Putamen (tissue), 1 donor: ENCODE results near the gene GBGT1.
"Not testable (repeated sequence)": the region's sequence is repeated elsewhere in the genome, so short reads cannot be mapped to it uniquely, and the experiment has no call there.

Source experiments
- DNase-seq: peaks from one replicate; pipeline ENCODE4 v3.0.0-alpha.2; 2016; ENCODE audit warnings: low spot score

GBGT1 gene

GRCh38 chr9:133163504-133164172 is at the start of gene GBGT1:
GBGT1 (minus strand) TSS chr9:133163914; CDS start chr9:133162412, 1,502 bp downstream.
- DNase-seq, result no peak

GRCh38 chr9:133210609-133211008 is 46.9 kb upstream of the GBGT1 start:
- no peak for DNase-seq

DNA sequence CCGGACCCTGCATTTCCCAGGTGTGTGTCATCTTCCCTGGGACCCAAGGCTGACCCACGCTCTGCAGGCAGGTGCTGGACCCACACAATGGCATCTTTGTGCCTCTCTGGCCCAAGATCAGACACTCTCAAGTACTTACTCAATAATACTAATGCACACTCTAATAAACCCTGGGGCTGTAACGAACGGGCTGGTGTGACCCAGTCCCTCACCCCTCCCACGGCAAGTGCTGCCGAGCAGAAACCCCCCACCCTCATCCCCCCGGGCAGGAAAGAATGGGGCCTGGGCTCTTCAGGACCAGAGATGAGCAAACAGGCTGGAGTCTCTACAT is 46.5 kb upstream of the GBGT1 start:
- DNase-seq, result no peak

GRCh38 chr9:133209327-133210201 is 45.9 kb upstream of the GBGT1 start:
- DNase-seq, result not testable (repeated sequence)

- DNase-seq, result not testable (repeated sequence)
These were observed 45.2 kb upstream of the GBGT1 start, which contains the start of gene OBP2B for GRCh38 chr9:133208880-133209300. OBP2B (minus strand) TSS chr9:133209250; CDS start chr9:133209199, 51 bp downstream.

- DNase-seq, result not testable (repeated sequence)
These were observed 44.6 kb upstream of the GBGT1 start for GRCh38 chr9:133208171-133208879.

GRCh38 chr9:133207540-133208170 is 43.9 kb upstream of the GBGT1 start:
- no peak for DNase-seq

- no peak for DNase-seq
These were observed 43.4 kb upstream of the GBGT1 start for GRCh38 chr9:133207021-133207531.

DNA sequence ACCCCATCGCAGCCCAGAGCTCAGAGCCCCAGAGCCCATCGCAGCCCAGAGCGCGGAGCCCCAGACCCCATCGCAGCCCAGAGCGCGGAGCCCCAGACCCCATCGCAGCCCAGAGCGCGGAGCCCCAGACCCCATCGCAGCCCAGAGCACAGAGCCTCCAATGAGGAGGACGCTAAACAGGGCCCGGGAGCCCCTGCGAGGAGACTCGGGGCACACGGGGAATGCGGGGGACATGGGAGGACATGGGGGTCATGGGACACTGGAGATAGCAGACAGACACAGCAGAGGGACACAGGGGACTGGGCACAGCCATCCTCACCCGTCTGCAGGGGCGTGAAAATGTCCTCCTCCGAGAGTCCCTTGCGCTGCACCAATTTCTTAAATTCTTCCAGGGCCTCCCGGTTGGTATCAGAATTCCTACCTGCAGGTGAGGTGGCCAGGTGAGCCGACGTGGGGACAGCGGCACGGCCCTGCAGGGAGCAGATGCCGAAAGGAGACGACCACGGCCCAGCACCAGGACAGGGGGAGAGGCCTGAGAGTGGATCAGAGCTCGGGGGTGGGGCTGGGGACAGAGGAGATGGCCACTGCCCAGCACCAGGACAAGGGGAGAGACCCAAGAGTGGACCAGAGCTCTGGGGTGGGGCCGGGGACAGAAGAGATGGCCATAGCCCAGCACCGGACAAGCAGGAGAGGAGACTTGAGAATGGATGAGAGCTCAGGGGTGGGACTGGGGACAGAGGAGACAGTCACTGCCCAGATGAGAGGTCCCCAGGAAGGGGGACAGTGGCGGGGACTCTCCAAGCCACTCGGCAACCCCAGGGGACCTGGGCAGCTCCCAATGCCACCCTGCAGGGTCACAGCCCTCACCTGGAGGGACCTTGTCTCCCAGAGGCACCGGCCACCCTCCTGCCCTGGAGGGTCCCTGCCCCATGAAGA is 42.5 kb upstream of the GBGT1 start:
- DNase-seq, result no peak

DNA sequence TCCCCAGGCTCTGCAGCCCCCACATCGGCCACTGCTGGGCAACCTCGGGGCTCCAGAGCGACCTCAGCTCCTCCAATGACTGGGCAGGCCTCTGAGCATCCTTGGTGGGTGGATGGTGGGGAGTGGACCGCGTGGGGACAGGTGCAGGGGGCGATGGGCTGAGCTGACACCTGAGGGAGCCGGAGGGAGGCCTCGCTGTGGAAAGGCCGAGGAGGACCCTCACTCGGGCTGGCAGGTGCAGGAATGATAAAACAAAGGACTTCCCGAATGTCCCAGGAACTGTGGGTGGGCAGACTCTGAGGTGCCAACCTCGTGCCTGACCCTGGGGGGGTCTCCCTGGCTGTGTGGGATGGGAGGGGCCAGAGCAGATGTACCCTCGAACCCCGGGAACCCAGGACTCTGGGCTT is 41.8 kb upstream of the GBGT1 start:
- DNase-seq, result not testable (repeated sequence)

DNA sequence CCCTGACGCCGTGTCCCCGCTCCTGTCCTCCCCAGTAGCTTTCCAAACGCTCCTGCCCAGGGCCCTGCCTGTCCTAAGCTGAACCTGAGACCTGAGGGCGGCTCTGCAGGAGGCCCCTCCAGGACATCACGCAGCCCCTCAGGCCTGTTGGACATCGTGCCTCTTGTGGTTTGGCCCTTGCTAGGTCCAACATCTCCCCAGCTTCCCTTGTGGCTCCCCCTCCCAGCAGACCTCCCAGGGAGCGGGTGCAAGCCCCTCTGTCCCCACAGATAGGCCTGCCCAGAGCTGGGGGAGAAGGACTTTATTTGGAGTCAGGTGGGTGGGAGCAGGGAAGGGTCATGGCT is 41.3 kb upstream of the GBGT1 start:
- no peak for DNase-seq

DNA sequence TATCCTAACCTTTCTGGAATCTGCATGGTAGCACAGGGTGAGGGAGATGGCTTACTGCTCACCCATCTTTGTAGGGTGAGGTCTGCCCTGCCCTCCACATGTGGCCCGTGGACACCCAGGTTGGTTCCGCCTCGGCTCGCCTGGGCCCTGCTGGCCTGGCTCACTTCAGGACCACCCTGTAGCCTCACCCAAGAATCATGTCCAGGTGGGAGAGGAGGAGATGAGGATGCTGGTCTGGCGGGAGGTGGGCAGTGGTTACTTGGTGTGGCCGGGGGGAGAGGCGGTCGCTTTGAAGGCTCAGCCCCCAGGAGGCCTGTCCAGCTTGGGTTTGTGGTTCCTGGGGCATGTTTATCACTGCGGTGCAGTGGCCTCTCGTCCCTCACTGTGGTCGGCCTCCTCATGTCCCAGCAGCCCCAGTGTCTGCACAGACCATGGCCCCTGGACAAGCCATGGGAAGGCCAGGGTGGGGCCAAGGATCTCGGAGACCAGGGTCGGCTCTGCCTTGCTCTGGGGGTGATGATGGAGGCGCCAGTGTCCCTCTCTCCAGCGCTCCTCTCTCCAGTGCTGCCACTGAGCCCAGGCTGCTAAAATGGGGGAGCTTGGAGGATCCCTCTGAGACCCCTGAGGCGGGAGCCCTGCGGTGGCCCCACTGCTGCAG is 40.8 kb upstream of the GBGT1 start:
- DNase-seq, result no peak

- DNase-seq, result no peak
These were observed 39.9 kb upstream of the GBGT1 start for GRCh38 chr9:133203506-133204075.

GRCh38 chr9:133202688-133203453 is 39.2 kb upstream of the GBGT1 start:
- DNase-seq, result no peak

DNA sequence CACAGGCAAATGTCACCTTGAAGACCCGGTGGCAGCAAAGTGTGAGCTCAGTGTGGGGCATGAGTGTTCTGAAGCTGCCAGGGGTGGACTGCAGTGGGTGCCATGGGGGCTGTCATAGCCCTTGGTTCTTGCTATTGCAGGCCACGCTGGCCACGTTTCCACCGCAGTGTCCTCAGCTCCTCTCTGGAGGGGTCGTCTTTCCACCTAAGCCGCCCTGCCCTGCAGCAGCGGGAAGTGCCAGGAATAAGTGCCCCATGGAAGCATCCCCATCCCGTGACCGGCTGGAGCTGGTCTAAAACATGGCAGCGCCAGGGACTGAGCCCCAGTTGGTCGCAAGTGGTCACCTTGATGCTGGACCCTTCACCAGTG is 38.4 kb upstream of the GBGT1 start:
- no peak for DNase-seq

DNA sequence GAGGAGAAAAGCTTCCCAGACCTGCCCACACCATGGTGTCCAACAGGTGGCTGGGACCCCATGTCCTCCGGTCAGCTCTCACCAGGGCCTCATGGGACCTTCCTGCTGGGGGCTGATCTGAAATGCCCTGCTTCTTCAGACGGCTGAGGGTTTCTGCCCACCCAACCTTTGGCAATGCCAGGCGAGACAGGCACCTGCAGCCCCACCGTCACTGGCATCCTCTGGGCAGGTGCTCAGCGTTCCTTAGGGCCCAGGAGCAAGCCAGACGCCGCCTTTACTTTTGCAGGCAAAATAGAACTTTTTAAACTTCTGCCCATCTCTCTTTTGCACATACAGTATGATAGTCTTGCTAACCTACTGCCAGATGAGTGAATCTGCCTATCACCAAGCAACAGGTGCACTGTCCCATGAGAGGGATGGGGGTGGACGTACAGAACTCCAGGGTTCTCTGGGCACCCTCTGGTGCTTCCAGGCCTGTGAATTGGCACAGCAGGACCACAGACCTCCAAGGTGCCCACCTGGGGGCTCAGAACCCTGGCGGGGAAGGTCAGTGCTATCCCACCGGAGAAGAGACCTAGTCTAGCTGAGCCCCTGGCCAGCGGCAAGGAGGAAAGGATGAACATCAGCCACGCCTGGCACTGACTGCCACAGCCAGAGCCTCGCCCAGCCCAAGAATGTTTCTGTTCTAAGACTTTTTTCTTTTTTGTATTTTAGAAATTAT is 37.9 kb upstream of the GBGT1 start:
- DNase-seq, result no peak

GRCh38 chr9:133200631-133201030 is 36.9 kb upstream of the GBGT1 start:
- DNase-seq, result no peak

GRCh38 chr9:133199648-133200321 is 36.1 kb upstream of the GBGT1 start:
- DNase-seq, result no peak
